ENCODE measurements around the gene CCIN. TPM values are rescaled to one million over a fixed set of nuclear protein-coding genes. Genes with fewer than 3 reads are reported as not detected.

The CCIN gene
- total and polyA plus RNA-seq, 9 of the 15 experiments (the other 6 are each of a cell fraction or from before 2014, with no cell fraction given): not detected

DNA sequence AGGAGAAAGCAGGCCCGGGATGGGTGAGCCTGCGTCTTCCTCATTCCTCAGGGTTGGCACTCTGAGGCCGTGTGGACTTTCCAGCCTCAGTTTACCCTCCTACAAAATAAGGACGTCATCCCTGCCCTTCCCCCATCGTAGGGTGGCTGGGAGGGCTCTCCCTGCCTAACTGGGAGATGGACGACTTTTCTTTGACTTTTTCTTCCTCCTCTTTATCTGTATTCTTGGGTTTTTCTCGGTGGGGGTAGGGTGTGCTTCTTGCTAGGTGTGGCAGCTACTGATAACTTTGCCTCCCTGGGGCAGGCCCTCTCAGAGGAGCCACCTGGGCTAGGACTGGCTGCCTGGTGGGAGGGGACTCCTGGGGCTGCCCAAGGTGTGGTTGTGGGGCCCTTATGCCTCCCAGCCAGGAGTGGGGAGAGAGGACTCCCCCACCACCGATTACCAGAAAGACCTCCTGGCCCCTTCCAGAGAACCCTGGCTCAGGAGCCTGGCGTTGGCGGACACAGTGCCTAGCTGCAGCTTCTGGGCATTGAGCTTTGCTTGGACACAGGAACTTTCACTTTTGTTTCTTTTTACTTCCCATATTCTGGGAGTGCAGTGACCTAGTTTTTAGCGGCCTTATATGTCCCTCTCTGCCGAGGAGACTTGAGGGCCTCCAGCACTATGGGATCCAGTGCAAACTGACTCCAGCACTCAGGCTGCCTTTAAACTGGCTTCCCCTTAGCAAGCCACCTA is 26.5 kb upstream of the CCIN start (continued):
- TF ChIP-seq, protein P1, sequence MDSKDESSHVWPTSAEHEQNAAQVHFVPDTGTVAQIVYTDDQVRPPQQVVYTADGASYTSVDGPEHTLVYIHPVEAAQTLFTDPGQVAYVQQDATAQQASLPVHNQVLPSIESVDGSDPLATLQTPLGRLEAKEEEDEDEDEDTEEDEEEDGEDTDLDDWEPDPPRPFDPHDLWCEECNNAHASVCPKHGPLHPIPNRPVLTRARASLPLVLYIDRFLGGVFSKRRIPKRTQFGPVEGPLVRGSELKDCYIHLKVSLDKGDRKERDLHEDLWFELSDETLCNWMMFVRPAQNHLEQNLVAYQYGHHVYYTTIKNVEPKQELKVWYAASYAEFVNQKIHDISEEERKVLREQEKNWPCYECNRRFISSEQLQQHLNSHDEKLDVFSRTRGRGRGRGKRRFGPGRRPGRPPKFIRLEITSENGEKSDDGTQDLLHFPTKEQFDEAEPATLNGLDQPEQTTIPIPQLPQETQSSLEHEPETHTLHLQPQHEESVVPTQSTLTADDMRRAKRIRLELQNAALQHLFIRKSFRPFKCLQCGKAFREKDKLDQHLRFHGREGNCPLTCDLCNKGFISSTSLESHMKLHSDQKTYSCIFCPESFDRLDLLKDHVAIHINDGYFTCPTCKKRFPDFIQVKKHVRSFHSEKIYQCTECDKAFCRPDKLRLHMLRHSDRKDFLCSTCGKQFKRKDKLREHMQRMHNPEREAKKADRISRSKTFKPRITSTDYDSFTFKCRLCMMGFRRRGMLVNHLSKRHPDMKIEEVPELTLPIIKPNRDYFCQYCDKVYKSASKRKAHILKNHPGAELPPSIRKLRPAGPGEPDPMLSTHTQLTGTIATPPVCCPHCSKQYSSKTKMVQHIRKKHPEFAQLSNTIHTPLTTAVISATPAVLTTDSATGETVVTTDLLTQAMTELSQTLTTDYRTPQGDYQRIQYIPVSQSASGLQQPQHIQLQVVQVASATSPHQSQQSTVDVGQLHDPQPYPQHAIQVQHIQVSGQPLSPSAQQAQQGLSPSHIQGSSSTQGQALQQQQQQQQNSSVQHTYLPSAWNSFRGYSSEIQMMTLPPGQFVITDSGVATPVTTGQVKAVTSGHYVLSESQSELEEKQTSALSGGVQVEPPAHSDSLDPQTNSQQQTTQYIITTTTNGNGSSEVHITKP (IDR thresholded peaks at IDR 0.05; ENCODE audit: partially characterized antibody): peak; percentile 54
- TF ChIP-seq MCM7 (IDR thresholded peaks at IDR 0.05): no peak
- no peak for TF ChIP-seq KLF10 (CRISPR knock-in tag; IDR thresholded peaks at IDR 0.05)
- no peak for TF ChIP-seq ZSCAN29 (IDR thresholded peaks at IDR 0.05)
- TF ChIP-seq CREB3 (tag; conservative IDR thresholded peaks at IDR 0.05; ENCODE audit: low read depth): no peak
- TF ChIP-seq TCF3 (CRISPR knock-in tag; IDR thresholded peaks at IDR 0.05): peak; percentile 78
- no peak for TF ChIP-seq BRCA1 (IDR thresholded peaks at IDR 0.05)
- no peak for TF ChIP-seq BRCA1 (CRISPR knock-in tag; IDR thresholded peaks at IDR 0.05)
- no peak for TF ChIP-seq NFXL1 (CRISPR knock-in tag; IDR thresholded peaks at IDR 0.05)
- TF ChIP-seq CBFA2T2 (conservative IDR thresholded peaks at IDR 0.05): peak; percentile 87
- TF ChIP-seq NFIC (IDR thresholded peaks at IDR 0.05): peak; percentile 66
- TF ChIP-seq MYNN (IDR thresholded peaks at IDR 0.05): peak; percentile 44; the same call in 1 of the 2 replicates
- no peak for TF ChIP-seq MYNN (CRISPR knock-in tag; IDR thresholded peaks at IDR 0.05)
- no peak for TF ChIP-seq HIVEP1 (CRISPR knock-in tag; IDR thresholded peaks at IDR 0.05)
- TF ChIP-seq, protein P2, sequence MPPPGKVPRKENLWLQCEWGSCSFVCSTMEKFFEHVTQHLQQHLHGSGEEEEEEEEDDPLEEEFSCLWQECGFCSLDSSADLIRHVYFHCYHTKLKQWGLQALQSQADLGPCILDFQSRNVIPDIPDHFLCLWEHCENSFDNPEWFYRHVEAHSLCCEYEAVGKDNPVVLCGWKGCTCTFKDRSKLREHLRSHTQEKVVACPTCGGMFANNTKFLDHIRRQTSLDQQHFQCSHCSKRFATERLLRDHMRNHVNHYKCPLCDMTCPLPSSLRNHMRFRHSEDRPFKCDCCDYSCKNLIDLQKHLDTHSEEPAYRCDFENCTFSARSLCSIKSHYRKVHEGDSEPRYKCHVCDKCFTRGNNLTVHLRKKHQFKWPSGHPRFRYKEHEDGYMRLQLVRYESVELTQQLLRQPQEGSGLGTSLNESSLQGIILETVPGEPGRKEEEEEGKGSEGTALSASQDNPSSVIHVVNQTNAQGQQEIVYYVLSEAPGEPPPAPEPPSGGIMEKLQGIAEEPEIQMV (tag; conservative IDR thresholded peaks at IDR 0.05; ENCODE audit: low read depth): no peak
- no peak for TF ChIP-seq FOXJ2 (tag; IDR thresholded peaks at IDR 0.05)
- no peak for TF ChIP-seq NCOA6 (IDR thresholded peaks at IDR 0.05)
- no peak for TF ChIP-seq ZNF134 (CRISPR knock-in tag; conservative IDR thresholded peaks at IDR 0.05)
- TF ChIP-seq CREM (IDR thresholded peaks at IDR 0.05; ENCODE audit: low read depth): peak; percentile 41; the same call in 1 of the 2 replicates
- no peak for TF ChIP-seq PREB (CRISPR knock-in tag; IDR thresholded peaks at IDR 0.05)
- TF ChIP-seq MAFK (IDR thresholded peaks at IDR 0.05; ENCODE audit: low read length): no peak

All from K562 (cell line).